Left renal cortex interstitium (tissue), 4 donors: ENCODE data around the gene ODAD3. TPM values are rescaled to one million over a fixed set of nuclear protein-coding genes. Genes with fewer than 3 reads are reported as not detected.

ENCODE experiments used
- DNase-seq, 4 donors: peaks; one replicate each; pipeline ENCODE4 v3.0.0-alpha.2; 2013; ENCODE audit warnings: low read depth in 4 of 4, low spot score in 2 of 4, missing footprints in 1 of 4
- polyA plus RNA-seq, 4 donors: library from polyadenylated mRNA; unstranded; fragments of 120-200 nt; gene quantifications; one replicate each; pipeline ENCODE4 v1.2.1, GENCODE V29; 2013; ENCODE audit not compliant: insufficient read length in 4 of 4

ODAD3 gene
- polyA plus RNA-seq, 4 donors, result 1.7 to 2.3 (median 2.1) TPM

- DNase-seq, result no peak
These were observed 56.4 kb downstream of the ODAD3 start for GRCh38 chr19:11378319-11379189.

DNA sequence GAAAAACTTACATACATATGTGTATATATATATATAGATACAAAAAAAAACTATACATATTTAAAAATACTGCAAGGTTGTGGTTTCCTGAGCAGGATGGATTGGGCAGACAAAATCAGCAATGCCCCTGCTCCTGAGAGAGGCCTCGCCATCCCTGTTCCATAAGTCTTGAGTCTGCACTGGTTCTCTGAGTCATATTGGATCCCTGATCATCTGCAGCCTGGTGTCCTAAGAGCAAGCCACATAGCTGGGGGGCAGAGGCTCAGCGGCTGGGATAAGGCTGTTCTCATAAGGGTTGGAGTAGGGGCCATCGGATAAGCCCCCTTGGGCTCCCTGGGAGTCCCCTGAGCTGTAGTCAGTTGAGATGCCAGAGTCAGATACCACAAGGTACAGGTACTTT is 57.2 kb downstream of the ODAD3 start:
- DNase-seq, result no peak

DNA sequence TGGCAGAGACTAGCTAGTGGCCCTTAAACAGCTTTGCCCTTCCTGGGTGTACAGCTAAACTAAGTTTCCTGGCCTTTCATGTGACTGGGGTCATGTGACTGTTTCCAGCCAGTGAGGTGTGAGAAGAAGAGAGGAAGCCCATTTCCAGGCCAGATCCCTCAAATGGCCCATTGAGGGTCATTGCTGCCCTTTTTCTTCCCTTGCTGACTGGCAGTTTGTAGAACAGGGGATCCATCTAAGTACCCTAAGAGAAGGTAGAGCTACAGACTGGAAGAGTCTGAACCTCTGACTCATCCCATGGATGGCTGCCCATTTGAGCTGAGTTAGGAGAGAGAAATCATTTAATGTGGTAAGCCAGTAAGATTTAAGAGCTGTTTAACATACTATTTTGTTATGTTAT is 57.7 kb downstream of the ODAD3 start:
- no peak for DNase-seq

DNA sequence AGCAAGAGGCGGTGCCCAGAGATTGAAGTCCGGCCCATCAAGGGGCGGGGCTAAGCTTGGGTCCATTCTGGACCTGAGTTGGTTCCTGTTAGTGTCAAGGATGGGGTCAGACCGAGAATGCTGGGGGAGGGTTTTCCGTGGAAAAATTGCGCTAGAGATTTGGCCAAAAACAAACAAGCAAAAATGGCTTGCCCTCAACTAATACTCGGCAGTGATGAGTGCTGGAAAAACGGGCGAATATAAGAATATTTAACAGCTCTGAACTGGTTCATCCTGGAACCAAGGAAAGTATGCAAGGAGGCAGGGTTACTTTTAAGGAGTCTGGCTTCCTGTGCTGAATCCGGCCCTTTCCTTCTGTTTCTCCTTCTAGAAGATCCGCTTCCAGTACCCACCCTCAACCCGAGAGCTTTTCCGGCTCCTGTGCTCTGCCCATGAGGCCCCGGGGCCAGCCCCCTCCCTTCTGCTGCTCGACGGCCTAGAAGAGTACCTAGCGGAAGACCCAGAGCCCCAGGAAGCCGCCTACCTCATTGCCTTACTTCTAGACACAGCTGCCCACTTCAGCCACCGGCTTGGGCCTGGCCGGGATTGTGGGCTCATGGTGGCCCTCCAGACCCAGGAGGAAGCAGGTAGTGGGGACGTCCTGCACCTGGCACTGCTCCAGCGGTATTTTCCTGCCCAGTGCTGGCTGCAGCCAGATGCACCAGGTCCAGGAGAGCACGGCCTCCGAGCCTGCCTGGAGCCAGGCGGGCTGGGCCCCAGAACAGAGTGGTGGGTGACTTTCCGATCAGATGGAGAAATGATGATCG is 59.6 kb downstream of the ODAD3 start:
- no peak for DNase-seq

- peak; percentile 98 to 99 (median 99) for DNase-seq
These were observed 60.3 kb downstream of the ODAD3 start, which contains the start of gene SWSAP1 for GRCh38 chr19:11374433-11375142. TSS of gene SWSAP1 (plus strand) at chr19:11374666. CDS start at chr19:11374681, 15 bp downstream.

DNA sequence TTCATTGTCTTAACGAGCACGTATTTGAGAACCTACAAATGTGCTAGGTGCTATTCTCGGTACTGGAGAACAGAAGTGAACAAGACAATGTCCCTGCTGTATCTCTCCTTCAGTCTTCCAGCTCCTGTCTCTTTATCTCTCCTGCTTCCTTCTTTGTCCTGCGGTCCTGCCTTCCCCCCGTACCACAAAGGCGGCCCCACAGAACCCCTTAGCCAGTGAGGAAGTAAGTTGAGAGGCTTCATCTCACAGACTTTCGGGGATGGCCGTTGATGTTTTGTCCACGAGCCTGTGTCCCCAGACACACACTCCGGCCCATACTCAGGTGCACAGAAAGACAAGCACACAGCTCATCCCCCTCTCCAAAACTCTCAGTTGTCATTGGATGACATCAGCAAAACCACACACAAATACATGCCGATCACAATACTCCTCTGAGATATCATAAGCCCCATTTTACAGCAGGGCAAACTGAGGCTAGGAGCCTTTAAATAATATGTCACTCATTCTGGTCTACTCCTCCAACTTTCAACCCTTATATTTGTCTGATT is 61.0 kb downstream of the ODAD3 start:
- DNase-seq, result no peak

- DNase-seq, result no peak
These were observed 61.6 kb downstream of the ODAD3 start for GRCh38 chr19:11373166-11373884.

- no peak for DNase-seq
These were observed 64.2 kb downstream of the ODAD3 start for GRCh38 chr19:11370744-11371143.

Other genes starting within 250 kb of the ODAD3 start
- 100 to 1,000 TPM; 114 to 142 (median 133) TPM for gene KANK2, start 237.6 kb downstream of the ODAD3 start, polyA plus RNA-seq
- gene ANGPTL8, start 195.5 kb downstream of the ODAD3 start, polyA plus RNA-seq, result 1 to 10 TPM in 1 of 4 donors, under 1 TPM in 2, not detected in 1; 0.52 to 1.2 (median 0.86) TPM
- 10 to 100 TPM; 31.8 to 69.6 (median 50.0) TPM for gene DOCK6, start 172.6 kb downstream of the ODAD3 start, polyA plus RNA-seq
- gene TSPAN16, start 139.0 kb downstream of the ODAD3 start, polyA plus RNA-seq, result under 1 TPM in 2 of 4 donors, not detected in 2; 0.09 to 0.36 TPM
- 10 to 100 TPM; 15.7 to 19.6 (median 17.5) TPM for gene RAB3D, start 95.5 kb downstream of the ODAD3 start, polyA plus RNA-seq
- 100 to 1,000 TPM; 135 to 151 (median 142) TPM for gene TMEM205, start 88.9 kb downstream of the ODAD3 start, polyA plus RNA-seq
- 10 to 100 TPM; 20.2 to 45.6 (median 30.5) TPM for gene CCDC159, start 88.6 kb downstream of the ODAD3 start, polyA plus RNA-seq
- 10 to 100 TPM; 10.2 to 21.2 (median 17.8) TPM for gene PLPPR2, start 79.7 kb downstream of the ODAD3 start, polyA plus RNA-seq
- 1 to 10 TPM; 2.6 to 3.7 (median 3.4) TPM for gene SWSAP1, start 60.5 kb downstream of the ODAD3 start, polyA plus RNA-seq
- 10 to 100 TPM; 16.5 to 40.6 (median 29.7) TPM for gene EPOR, start 50.8 kb downstream of the ODAD3 start, polyA plus RNA-seq
- 100 to 1,000 TPM in 2 of 4 donors, 10 to 100 TPM in 2; 47.9 to 141 (median 97.3) TPM for gene RGL3, start 15.8 kb downstream of the ODAD3 start, polyA plus RNA-seq
- gene PRKCSH, start 514 bp upstream of the ODAD3 start, polyA plus RNA-seq, result 100 to 1,000 TPM; 302 to 378 (median 348) TPM
- gene ELAVL3, start 45.9 kb upstream of the ODAD3 start, polyA plus RNA-seq, result under 1 TPM; 0.08 to 0.49 (median 0.16) TPM
- 10 to 100 TPM in 3 of 4 donors, 1 to 10 TPM in 1; 7.6 to 12.8 (median 11.4) TPM for gene ZNF653, start 70.7 kb upstream of the ODAD3 start, polyA plus RNA-seq
- gene ECSIT, start 94.0 kb upstream of the ODAD3 start, polyA plus RNA-seq, result 10 to 100 TPM; 36.4 to 47.9 (median 42.0) TPM
- 1 to 10 TPM; 4.2 to 5.4 (median 5.1) TPM for gene CNN1, start 103.7 kb upstream of the ODAD3 start, polyA plus RNA-seq
- 10 to 100 TPM; 42.3 to 66.1 (median 52.0) TPM for gene ELOF1, start 124.1 kb upstream of the ODAD3 start, polyA plus RNA-seq
- gene ACP5, start 142.5 kb upstream of the ODAD3 start, polyA plus RNA-seq, result 10 to 100 TPM; 11.7 to 20.6 (median 13.4) TPM
- gene ZNF627, start 162.4 kb upstream of the ODAD3 start, polyA plus RNA-seq, result 10 to 100 TPM; 37.8 to 51.9 (median 45.6) TPM